GOT3 (cell line): ENCODE measurements around the gene EMSY.
"Not testable (repeated sequence)": the region's sequence is repeated elsewhere in the genome, so short reads cannot be mapped to it uniquely, and the experiment has no call there.

ENCODE experiments used
- DNase-seq: peaks from one replicate; lab custom pipeline; 2025; ENCODE audit warnings: mixed read lengths; lab: John Stamatoyannopoulos, UW

Gene EMSY

DNA sequence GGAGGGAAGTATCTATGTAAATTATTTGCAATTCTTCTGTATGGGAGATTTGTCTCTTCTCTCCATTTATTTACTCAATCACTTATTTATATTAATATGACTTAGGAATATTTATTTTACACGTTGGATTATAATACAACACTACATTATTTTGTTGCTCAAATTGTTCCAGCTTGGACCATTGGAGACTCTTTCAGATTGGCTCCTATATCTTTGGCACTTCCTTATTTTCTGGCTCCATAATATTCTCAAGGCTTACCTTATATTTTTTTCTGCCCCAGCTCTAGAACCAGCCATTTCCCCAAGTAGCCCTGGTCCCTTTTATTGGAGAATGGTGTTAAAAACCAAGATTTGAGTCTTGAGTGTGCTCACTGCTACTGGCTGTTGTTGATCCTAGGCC is 123.8 kb downstream of the EMSY start:
- DNase-seq, result no peak

DNA sequence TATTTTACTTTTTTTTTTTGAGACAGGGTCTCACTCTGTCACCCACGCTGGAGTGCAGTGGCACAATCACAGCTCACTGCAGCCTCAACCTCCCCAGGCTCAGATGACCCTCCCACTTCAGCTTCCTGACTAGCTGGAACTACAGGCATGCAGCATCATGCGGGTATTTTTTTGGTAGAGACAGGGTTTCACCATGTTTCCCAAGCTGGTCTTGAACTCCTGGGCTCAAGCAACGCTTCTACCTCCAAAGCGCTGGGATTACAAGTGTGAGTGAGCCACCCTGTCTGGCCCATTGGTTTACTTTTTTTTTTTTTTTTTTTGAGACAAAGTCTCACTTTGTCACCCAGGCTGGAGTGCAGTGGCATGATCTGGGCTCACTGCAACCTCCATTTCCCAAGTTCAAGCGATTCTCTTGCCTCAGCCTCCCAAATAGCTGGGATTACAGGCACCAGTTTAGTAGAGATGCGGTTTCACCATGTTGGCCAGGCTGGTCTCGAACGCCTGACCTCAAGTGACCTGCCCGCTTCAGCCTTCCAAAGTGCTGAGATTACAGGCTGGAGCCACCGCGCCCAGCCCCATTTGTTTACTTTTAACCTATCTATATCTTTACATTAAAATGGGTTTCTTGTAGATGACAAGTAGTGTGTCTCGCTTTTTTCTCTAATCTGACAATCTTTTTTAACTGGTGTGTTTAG is 127.5 kb downstream of the EMSY start:
- not testable (repeated sequence) for DNase-seq

DNA sequence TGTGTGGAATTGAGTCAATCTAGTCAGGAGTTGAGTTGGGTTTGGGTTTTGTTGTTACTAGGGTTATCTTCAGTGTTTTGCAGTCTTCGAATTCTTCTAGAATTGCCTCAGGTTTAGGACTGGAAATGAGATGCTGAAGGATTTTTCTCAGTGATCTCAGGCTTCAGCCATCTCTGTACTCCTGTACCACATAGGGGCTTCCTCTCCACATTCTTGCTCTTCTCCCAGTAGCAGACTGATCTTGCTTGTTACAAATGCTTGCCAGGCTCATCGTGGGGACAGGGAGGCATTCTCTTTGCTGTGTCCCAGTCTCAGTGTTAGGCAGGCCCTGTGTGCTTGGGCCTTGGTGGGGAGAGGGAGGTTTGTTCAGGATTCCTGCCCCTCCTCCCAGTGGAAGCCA is 129.6 kb downstream of the EMSY start:
- DNase-seq, result no peak

GRCh38 chr11:76574879-76575278 is 130.1 kb downstream of the EMSY start:
- DNase-seq, result no peak

GRCh38 chr11:76577226-76577920 is 132.6 kb downstream of the EMSY start:
- no peak for DNase-seq

- no peak for DNase-seq
Measured at GRCh38 chr11:76577921-76578653, 133.3 kb downstream of the EMSY start.

GRCh38 chr11:76578654-76579055 is 133.8 kb downstream of the EMSY start:
- DNase-seq, result no peak

- no peak for DNase-seq
Measured at GRCh38 chr11:76579056-76579751, 134.4 kb downstream of the EMSY start.

- no peak for DNase-seq
Measured at GRCh38 chr11:76579752-76580151, 134.9 kb downstream of the EMSY start.

DNA sequence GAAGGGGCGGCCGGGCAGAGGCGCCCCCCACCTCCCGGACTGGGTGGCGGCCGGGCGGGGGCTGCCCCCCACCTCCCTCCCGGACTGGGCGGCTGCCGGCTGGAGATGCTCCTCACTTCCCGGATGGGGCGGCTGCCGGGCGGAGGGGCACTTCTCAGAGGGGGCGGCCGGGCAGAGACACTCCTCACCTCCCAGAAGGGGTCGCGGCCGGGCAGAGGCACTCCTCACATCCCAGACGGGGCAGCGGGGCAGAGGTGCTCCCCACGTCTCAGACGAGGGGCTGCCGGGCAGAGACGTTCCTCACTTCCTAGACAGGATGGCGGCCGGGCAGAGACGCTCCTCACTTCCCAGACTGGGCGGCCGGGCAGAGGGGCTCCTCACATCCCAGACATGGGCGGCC is 137.7 kb downstream of the EMSY start:
- DNase-seq, result not testable (repeated sequence)

GRCh38 chr11:76587820-76588454 is 143.1 kb downstream of the EMSY start:
- no peak for DNase-seq

GRCh38 chr11:76588455-76589325 is 143.9 kb downstream of the EMSY start:
- DNase-seq, result no peak

DNA sequence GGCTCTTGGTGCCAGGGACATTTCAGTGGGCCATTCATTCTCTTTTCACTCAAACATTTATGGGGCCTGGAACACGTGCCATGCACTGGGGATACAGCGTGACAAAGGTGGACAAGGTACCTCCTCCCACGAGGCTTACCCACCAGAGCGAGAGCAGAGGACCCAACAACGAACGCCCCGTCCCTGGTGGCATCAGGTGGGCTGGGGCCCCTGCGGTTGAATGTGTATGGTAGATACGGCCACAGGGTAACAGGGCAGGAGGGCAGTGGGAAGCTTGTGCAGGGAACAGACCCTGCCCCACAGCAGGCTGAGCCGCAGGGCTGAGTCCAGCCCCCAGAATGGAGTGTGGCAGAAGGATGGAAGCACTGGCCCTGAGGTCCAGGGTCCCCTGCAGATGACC is 144.7 kb downstream of the EMSY start:
- no peak for DNase-seq

- DNase-seq, result no peak
Measured at GRCh38 chr11:76589964-76590950, 145.4 kb downstream of the EMSY start.

DNA sequence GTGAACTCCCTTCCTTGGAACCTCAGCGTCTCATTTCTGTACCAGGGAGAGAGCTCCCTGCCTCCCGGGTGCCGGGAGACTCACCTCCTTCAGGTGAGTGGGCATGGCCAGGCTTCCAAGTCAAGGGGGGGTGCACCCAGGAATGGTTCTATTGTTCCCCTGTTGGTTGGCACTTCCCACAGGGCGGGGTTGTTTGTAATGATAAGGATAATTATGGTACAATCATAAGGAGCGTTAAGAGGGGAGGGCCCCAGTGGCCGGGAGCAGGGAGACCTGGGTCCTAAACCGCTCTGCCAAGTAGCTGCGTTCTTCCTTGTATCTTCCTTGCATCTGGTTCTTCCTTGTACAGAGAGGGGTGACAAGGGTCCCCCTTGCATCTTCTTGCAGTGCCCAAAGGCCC is 146.6 kb downstream of the EMSY start:
- DNase-seq, result no peak

DNA sequence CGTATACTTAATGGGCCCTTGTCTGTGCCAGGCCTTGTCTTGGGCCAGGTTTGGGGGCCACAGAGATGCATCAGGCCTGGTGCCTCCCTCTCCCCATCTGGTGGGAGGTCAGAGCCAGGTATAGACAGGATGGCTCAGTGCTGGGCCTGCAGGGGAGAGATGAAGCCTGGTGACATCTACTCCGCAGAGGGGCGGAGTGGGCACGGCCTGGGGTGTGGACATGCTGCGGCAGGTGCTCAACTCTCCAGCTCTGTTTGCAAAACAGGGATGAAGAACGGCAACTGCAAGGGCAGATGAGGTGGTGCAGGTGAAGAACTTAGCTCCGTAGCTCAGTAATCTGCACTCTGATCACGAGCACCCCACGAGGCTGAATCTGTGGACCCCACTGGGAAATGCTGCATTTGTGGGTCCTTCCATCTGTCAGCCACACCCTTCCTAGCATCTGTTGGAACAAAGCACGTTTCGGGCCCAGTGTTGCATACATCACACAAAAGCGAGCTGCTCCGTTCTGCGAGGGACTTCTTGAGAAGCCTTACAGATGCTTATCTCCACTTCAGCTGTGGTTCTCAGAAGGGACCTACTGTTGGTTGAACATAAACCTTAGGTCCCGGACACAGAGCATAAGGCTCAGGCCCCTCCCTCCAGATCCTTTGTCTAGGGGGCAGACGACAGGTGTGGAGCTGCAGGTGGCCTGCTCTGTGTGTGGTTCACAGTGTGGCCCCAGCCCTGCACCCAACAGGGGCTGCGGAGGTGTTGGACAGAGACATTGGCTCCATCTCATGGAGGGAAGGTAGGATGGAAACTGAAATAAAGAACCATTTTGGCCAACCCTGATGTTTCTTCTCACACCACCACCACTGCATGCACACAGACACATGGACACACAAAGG is 147.5 kb downstream of the EMSY start:
- DNase-seq, result no peak

DNA sequence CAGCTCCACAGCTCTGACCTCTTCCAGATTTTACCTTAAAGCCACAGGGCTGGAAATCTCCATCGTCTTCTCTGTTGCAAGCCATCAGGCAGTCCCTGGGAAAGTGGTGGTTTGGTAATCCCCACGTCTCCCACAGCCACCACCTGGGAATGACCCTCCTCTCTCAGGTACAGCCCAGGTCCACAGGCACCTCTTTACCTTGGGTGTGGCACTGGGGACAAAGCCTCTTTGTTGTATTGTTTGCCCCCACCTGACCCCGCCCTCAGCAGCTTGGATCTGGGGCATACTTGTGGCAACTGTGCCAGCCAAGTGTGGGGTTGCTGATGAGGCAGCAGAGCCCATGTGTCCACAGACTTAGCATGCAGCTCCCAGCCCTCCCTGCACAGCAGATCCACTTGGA is 148.1 kb downstream of the EMSY start:
- no peak for DNase-seq

- DNase-seq, result not testable (repeated sequence)
Measured at GRCh38 chr11:76595091-76595490, 150.3 kb downstream of the EMSY start.

DNA sequence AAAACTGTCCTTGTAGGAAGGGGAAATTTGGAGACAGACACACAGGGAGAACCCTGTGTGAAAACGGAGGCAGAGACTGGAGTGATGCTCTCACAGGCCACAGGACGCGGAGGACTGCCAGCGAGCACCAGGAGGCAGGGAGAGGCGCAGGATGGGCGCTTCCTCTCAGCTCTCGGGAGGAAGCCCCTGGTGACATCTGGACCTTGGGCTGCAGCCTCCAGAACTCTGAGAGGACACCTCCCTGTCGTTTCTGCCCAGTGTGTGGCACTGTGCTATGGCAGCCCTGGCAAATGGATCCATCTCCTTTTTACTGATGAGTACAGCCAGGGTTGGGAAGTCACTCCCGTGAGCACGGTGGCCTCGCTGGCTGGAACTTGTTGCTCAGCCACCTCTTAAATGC is 151.8 kb downstream of the EMSY start:
- DNase-seq, result no peak
